Measurements from ENCODE around the gene HIVEP3. TPM values are rescaled to one million over a fixed set of nuclear protein-coding genes. Genes with fewer than 3 reads are reported as not detected.

The HIVEP3 gene
- total RNA-seq, 2 experiments from 2014 or later: 18.6 to 20.4 TPM

DNA sequence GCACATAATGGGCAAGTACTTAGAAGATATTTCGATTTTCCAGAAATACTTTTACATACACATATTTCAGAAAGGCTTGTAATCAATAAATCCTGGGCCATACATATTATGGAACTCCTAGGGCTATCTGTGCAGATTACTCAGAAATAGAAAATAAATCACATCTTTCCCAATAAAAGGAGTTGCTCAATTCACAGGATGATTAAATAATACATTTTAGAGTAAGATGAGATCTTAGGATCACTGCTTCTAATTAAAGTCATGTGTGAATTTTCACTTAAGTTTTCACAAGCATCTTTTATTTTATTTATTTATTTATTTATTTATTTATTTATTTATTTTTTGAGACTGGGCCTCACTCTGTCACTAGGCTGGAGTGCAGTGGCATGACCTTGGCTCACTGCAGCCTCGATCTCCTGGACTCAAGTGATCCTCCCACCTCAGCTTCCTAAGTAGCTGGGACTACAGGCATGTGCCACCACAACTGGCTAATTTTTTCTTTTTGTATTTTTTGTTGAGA lies 144.2 kb downstream of the HIVEP3 start:
- ChIA-PET POLR2A (interaction anchor here (1.6 kb wide), 1 partner anchor 14 kb away, joined by 5 read pairs; no protein-coding TSS in a partner anchor), CTCF (interaction anchor here (1.3 kb wide), 1 partner anchor 20 kb away, joined by 3 read pairs; no protein-coding TSS in a partner anchor)
- TF ChIP-seq, protein P1, sequence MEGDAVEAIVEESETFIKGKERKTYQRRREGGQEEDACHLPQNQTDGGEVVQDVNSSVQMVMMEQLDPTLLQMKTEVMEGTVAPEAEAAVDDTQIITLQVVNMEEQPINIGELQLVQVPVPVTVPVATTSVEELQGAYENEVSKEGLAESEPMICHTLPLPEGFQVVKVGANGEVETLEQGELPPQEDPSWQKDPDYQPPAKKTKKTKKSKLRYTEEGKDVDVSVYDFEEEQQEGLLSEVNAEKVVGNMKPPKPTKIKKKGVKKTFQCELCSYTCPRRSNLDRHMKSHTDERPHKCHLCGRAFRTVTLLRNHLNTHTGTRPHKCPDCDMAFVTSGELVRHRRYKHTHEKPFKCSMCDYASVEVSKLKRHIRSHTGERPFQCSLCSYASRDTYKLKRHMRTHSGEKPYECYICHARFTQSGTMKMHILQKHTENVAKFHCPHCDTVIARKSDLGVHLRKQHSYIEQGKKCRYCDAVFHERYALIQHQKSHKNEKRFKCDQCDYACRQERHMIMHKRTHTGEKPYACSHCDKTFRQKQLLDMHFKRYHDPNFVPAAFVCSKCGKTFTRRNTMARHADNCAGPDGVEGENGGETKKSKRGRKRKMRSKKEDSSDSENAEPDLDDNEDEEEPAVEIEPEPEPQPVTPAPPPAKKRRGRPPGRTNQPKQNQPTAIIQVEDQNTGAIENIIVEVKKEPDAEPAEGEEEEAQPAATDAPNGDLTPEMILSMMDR (IDR thresholded peaks at IDR 0.05): no peak
- intact Hi-C loops (cut with micrococcal nuclease): no loop called here
- Mint-ChIP-seq H3K36me3 (ENCODE audit: low read depth) (no peaks in the 10 kb centered on the region), H3K4me1 (ENCODE audit: low read depth) (peaks cover 2% of the 10 kb centered on the region), H3K27ac (no peak overlapping the region), H3K4me3 (no peak overlapping the region), H3K9me3 (no peaks in the 10 kb centered on the region), H3K27me3 (no peaks in the 10 kb centered on the region)
- DNase-seq (no peak), ATAC-seq (no peak)

DNA sequence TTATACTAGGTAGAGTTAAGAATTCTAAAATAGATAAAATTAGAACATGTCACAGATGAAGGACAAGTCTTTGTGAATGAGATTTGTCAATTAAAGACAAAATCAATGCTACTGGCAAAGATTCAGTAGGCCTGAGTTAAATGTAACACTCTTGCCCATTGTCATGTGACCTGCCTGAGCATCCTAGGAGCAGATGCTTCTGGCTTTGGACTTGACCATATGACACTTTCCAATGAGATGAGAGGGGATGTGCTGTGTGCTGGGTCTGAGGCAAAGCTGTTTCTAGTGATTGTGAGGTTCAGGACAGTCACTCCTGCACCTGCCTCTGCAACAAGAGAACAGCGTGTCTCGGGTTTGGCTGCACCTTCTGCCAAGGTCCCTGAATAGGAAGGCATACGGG lies 144.9 kb downstream of the HIVEP3 start:
- ChIA-PET CTCF (interaction anchor here (1.3 kb wide), 1 partner anchor 19 kb away, joined by 3 read pairs; no protein-coding TSS in a partner anchor), POLR2A (interaction anchor here (1.6 kb wide), 1 partner anchor 14 kb away, joined by 5 read pairs; no protein-coding TSS in a partner anchor)
- Mint-ChIP-seq H3K27me3 (no peaks in the 10 kb centered on the region), H3K36me3 (ENCODE audit: low read depth) (no peaks in the 10 kb centered on the region), H3K4me1 (ENCODE audit: low read depth) (peaks cover 2% of the 10 kb centered on the region), H3K27ac (no peak overlapping the region), H3K9me3 (no peaks in the 10 kb centered on the region), H3K4me3 (no peak overlapping the region)
- DNase-seq (no peak), ATAC-seq (no peak)
- intact Hi-C loops (cut with micrococcal nuclease): no loop called here
- TF ChIP-seq, protein P1 (IDR thresholded peaks at IDR 0.05): no peak

DNA sequence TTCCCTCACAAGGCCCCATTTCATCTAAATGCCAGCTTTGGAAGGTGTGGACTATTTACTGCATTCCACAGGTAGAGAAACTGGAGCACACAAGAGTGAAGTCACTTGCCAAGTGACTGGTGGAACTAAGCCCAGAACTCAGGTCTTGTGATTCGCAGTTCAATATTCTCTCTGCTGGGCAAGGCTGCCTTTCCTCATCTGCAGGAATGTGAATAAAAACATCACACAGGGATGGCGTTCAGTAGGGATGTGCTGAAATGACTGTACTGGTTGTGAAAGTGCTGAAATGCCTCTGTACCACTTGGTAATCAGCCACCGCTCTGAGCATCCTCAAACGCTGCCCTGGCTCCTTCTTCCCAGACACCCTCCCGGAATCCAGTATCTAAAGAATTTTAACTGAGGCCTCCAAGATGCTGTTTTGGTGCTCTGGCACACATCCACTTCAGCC lies 145.6 kb downstream of the HIVEP3 start:
- DNase-seq (no peak), ATAC-seq (no peak)
- intact Hi-C loops (cut with micrococcal nuclease): no loop called here
- no peaks in the 10 kb centered on the region for H3K4me1 Mint-ChIP-seq (ENCODE audit: low read depth)
- no peaks in the 10 kb centered on the region for H3K27me3 Mint-ChIP-seq
- ChIA-PET POLR2A (interaction anchor here (1.6 kb wide), 1 partner anchor 13 kb away, joined by 5 read pairs; no protein-coding TSS in a partner anchor), CTCF (interaction anchor here (1.3 kb wide), 1 partner anchor 18 kb away, joined by 3 read pairs; no protein-coding TSS in a partner anchor)
- no peak overlapping the region for H3K4me3 Mint-ChIP-seq
- no peaks in the 10 kb centered on the region for H3K36me3 Mint-ChIP-seq (ENCODE audit: low read depth)
- H3K9me3 Mint-ChIP-seq: no peaks in the 10 kb centered on the region
- TF ChIP-seq, protein P1 (IDR thresholded peaks at IDR 0.05): no peak
- H3K27ac Mint-ChIP-seq: no peak overlapping the region

DNA sequence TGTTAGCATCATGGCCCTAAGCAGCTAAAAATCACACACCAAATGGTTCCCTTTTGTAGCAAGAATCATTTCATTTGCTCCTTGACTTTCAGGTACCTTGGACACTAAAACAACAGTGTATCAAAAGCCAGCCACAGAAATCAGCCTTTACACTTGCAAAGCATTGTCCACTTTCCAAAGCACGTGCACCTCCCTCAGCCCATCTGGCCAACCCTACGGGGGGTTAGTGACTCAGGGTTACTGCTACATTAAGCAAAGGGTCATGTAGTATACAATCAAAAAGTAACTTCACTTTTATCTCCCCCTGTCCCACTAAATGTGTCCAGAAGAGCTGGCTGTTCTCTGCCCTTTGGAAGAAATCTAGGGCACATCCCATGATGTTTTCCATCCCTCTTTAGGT lies 149.7 kb downstream of the HIVEP3 start:
- Mint-ChIP-seq H3K9me3 (no peaks in the 10 kb centered on the region), H3K27me3 (no peaks in the 10 kb centered on the region), H3K36me3 (ENCODE audit: low read depth) (no peaks in the 10 kb centered on the region), H3K4me1 (ENCODE audit: low read depth) (no peaks in the 10 kb centered on the region), H3K4me3 (no peak overlapping the region), H3K27ac (no peak overlapping the region)
- CTCF ChIA-PET: no interaction called here
- TF ChIP-seq, protein P1 (IDR thresholded peaks at IDR 0.05): no peak
- DNase-seq: no peak
- no peak for ATAC-seq
- intact Hi-C loops (cut with micrococcal nuclease): no loop called here
- POLR2A ChIA-PET: interaction anchor here (1.0 kb wide), 2 partner anchors 27 to 128 kb away, joined by 3 to 4 read pairs; no protein-coding TSS in a partner anchor

DNA sequence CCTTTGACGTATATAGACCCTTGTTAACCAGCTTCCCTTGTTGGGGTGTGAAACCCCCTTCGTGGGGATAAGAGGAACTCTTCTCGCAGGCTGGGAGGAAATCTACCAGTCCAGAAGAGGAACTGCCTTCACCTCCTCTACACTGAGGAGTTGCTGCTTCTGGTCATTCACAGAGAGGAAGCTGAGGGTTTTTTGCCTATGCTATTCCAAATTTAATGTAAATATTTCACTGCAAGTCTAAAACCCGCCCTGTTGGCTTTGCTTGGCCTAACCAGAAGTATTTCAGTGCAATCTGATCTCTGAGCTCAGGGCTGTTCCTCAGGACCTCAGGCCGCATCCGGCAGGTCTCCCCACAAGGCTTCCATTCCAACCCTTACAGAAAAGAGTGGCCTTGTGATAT lies 150.1 kb downstream of the HIVEP3 start:
- H3K36me3 Mint-ChIP-seq (ENCODE audit: low read depth): no peaks in the 10 kb centered on the region
- no peak overlapping the region for H3K27ac Mint-ChIP-seq
- no peak for ATAC-seq
- TF ChIP-seq, protein P1 (IDR thresholded peaks at IDR 0.05): no peak
- H3K27me3 Mint-ChIP-seq: no peaks in the 10 kb centered on the region
- no peaks in the 10 kb centered on the region for H3K9me3 Mint-ChIP-seq
- intact Hi-C loops (cut with micrococcal nuclease): no loop called here
- no peak for DNase-seq
- H3K4me1 Mint-ChIP-seq (ENCODE audit: low read depth): no peaks in the 10 kb centered on the region
- ChIA-PET POLR2A (interaction anchor here (1.0 kb wide), 1 partner anchor 128 kb away, joined by 4 read pairs; no protein-coding TSS in a partner anchor), CTCF (interaction anchor here (1.4 kb wide), 1 partner anchor 109 kb away, joined by 3 read pairs; no protein-coding TSS in a partner anchor)
- H3K4me3 Mint-ChIP-seq: no peak overlapping the region
